ENCODE data around the gene FBXO36. TPM values are rescaled to one million over a fixed set of nuclear protein-coding genes. Genes with fewer than 3 reads are reported as not detected.

The FBXO36 gene
- total and polyA plus RNA-seq, 2 of the 13 experiments (the other 11 are each of a cell fraction or from before 2014, with no cell fraction given) = 2.8 TPM

- TF ChIP-seq, protein P1, sequence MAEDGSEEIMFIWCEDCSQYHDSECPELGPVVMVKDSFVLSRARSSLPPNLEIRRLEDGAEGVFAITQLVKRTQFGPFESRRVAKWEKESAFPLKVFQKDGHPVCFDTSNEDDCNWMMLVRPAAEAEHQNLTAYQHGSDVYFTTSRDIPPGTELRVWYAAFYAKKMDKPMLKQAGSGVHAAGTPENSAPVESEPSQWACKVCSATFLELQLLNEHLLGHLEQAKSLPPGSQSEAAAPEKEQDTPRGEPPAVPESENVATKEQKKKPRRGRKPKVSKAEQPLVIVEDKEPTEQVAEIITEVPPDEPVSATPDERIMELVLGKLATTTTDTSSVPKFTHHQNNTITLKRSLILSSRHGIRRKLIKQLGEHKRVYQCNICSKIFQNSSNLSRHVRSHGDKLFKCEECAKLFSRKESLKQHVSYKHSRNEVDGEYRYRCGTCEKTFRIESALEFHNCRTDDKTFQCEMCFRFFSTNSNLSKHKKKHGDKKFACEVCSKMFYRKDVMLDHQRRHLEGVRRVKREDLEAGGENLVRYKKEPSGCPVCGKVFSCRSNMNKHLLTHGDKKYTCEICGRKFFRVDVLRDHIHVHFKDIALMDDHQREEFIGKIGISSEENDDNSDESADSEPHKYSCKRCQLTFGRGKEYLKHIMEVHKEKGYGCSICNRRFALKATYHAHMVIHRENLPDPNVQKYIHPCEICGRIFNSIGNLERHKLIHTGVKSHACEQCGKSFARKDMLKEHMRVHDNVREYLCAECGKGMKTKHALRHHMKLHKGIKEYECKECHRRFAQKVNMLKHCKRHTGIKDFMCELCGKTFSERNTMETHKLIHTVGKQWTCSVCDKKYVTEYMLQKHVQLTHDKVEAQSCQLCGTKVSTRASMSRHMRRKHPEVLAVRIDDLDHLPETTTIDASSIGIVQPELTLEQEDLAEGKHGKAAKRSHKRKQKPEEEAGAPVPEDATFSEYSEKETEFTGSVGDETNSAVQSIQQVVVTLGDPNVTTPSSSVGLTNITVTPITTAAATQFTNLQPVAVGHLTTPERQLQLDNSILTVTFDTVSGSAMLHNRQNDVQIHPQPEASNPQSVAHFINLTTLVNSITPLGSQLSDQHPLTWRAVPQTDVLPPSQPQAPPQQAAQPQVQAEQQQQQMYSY (CRISPR knock-in tag; IDR thresholded peaks at IDR 0.05) = no peak
- TF ChIP-seq NR2F1 (CRISPR knock-in tag; IDR thresholded peaks at IDR 0.05) = peak in 1 of 2 experiments; percentile 49; a peak in 2 of 4 replicates
- no peak for TF ChIP-seq ZZZ3 (CRISPR knock-in tag; IDR thresholded peaks at IDR 0.05; ENCODE audit: borderline replicate concordance)
- no peak for TF ChIP-seq ZNF572 (CRISPR knock-in tag; IDR thresholded peaks at IDR 0.05)
- no peak for TF ChIP-seq ZNF510 (CRISPR knock-in tag; IDR thresholded peaks at IDR 0.05; ENCODE audit: low read depth)
- no peak for TF ChIP-seq ZNF775 (CRISPR knock-in tag; IDR thresholded peaks at IDR 0.05; ENCODE audit: borderline replicate concordance)
- TF ChIP-seq DMAP1 (CRISPR knock-in tag; IDR thresholded peaks at IDR 0.05) = 0 out of 2 replicates have a peak, but pooled peaks have one; percentile 43
- peak; percentile 35; the same call in 1 of the 2 replicates for TF ChIP-seq NR2C2 (CRISPR knock-in tag; IDR thresholded peaks at IDR 0.05; ENCODE audit: borderline replicate concordance)
- peak; percentile 49 for TF ChIP-seq NCOA2 (CRISPR knock-in tag; IDR thresholded peaks at IDR 0.05)
- TF ChIP-seq TBX2 (CRISPR knock-in tag; IDR thresholded peaks at IDR 0.05; ENCODE audit: borderline replicate concordance) = no peak
- no peak for TF ChIP-seq PHF21A (CRISPR knock-in tag; IDR thresholded peaks at IDR 0.05)
- 0 out of 2 replicates have a peak, but pooled peaks have one; percentile 50 for TF ChIP-seq ZNF792 (CRISPR knock-in tag; IDR thresholded peaks at IDR 0.05)
- TF ChIP-seq NR2F6 (IDR thresholded peaks at IDR 0.05) = peak; percentile 54; the same call in 1 of the 2 replicates
- TF ChIP-seq NR2F6 (CRISPR knock-in tag; IDR thresholded peaks at IDR 0.05) = peak; percentile 83
- TF ChIP-seq ZSCAN20 (CRISPR knock-in tag; IDR thresholded peaks at IDR 0.05; ENCODE audit: borderline replicate concordance) = no peak
- TF ChIP-seq, protein P2, sequence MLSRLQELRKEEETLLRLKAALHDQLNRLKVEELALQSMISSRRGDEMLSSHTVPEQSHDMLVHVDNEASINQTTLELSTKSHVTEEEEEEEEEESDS (CRISPR knock-in tag; IDR thresholded peaks at IDR 0.05; ENCODE audit: borderline replicate concordance) = no peak
- TF ChIP-seq EP300 (IDR thresholded peaks at IDR 0.05; ENCODE audit: low read depth in 2 of 2, low read length in 2 of 2) = 0 out of 4 replicates have a peak, but pooled peaks of 1 of the 2 experiments have one; percentile 38
- no peak for TF ChIP-seq EP300 (CRISPR knock-in tag; IDR thresholded peaks at IDR 0.05; ENCODE audit: borderline replicate concordance)
- TF ChIP-seq PPARG (CRISPR knock-in tag; conservative IDR thresholded peaks at IDR 0.05) = peak; percentile 39; the same call in 1 of the 2 replicates
- peak; percentile 88 for TF ChIP-seq ARID5B (CRISPR knock-in tag; IDR thresholded peaks at IDR 0.05)
- peak; percentile 66 for TF ChIP-seq FOSL2 (CRISPR knock-in tag; IDR thresholded peaks at IDR 0.05)
- peak; percentile 74 for TF ChIP-seq ZMYM3 (CRISPR knock-in tag; IDR thresholded peaks at IDR 0.05)
- TF ChIP-seq SMYD3 (CRISPR knock-in tag; IDR thresholded peaks at IDR 0.05) = no peak
- no peak for TF ChIP-seq FOXO4 (CRISPR knock-in tag; conservative IDR thresholded peaks at IDR 0.05)
Observed at GRCh38 chr2:230016844-230017243, 94.5 kb downstream of the FBXO36 start (continued).

Measured in HepG2 (cell line).